Activated B cell treated with CpG ODN at 0.5 μM for 24 hours (primary cell): ENCODE data around the gene CCDC6. TPM values are rescaled to one million over a fixed set of nuclear protein-coding genes. Genes with fewer than 3 reads are reported as not detected.
"Not testable (repeated sequence)": the region's sequence is repeated elsewhere in the genome, so short reads cannot be mapped to it uniquely, and the experiment has no call there.

Experiments
- ATAC-seq: fragments of 200-7000 bp; cut with Tn5 transposase; one replicate; pipeline ENCODE4 v1.10.0; 2021; ENCODE audit warnings: low read depth, mild to moderate bottlenecking, moderate library complexity
- CTCF ChIA-PET: fragments of 350-600 bp; sonication (Branson Sonifier 250); formaldehyde crosslinking; loops from one replicate; lab custom pipeline; 2021; ENCODE audit warnings: antibody characterized with exemption; lab: Charles Lee
- POLR2A ChIA-PET: fragments of 350-600 bp; sonication (Branson Sonifier 250); formaldehyde crosslinking; loops from one replicate; lab custom pipeline; 2021; ENCODE audit warnings: antibody characterized with exemption; lab: Charles Lee
- DNase-seq: peaks from one replicate; pipeline ENCODE4 v3.0.0; 2022
- H3K27ac Mint-ChIP-seq: one replicate; pipeline ENCODE4 v1.8.0; 2020; ENCODE audit warnings: mixed read lengths
- H3K27me3 Mint-ChIP-seq: one replicate; pipeline ENCODE4 v1.8.0; 2021; ENCODE audit warnings: mixed read lengths
- H3K36me3 Mint-ChIP-seq: one replicate; pipeline ENCODE4 v1.8.0; 2021; ENCODE audit warnings: low read depth, mixed read lengths
- H3K4me1 Mint-ChIP-seq: one replicate; pipeline ENCODE4 v1.8.0; 2021; ENCODE audit warnings: mixed read lengths
- H3K4me3 Mint-ChIP-seq: one replicate; pipeline ENCODE4 v1.8.0; 2020; ENCODE audit warnings: mild to moderate bottlenecking, mixed read lengths
- H3K9me3 Mint-ChIP-seq: one replicate; pipeline ENCODE4 v1.8.0; 2020; ENCODE audit warnings: mixed read lengths
- intact Hi-C: fragments of 100-400 bp; cut with micrococcal nuclease; formaldehyde crosslinking; loops from one replicate; pipeline ENCODE4 v1.15.1; 2024
- total RNA-seq: library from RNA; stranded (reverse); gene quantifications from 2 replicates; pipeline ENCODE4 v1.2.3, GENCODE V29; 2022
- TF ChIP-seq, protein P1 (sequence below): fragments of 200-600 bp; IDR thresholded peaks from one replicate; pipeline ENCODE4 v1.8.0; 2022; ENCODE audit warnings: antibody characterized with exemption, mild to moderate bottlenecking

CCDC6 gene
- 27.9 and 32.2 TPM in 2 replicates for total RNA-seq

DNA sequence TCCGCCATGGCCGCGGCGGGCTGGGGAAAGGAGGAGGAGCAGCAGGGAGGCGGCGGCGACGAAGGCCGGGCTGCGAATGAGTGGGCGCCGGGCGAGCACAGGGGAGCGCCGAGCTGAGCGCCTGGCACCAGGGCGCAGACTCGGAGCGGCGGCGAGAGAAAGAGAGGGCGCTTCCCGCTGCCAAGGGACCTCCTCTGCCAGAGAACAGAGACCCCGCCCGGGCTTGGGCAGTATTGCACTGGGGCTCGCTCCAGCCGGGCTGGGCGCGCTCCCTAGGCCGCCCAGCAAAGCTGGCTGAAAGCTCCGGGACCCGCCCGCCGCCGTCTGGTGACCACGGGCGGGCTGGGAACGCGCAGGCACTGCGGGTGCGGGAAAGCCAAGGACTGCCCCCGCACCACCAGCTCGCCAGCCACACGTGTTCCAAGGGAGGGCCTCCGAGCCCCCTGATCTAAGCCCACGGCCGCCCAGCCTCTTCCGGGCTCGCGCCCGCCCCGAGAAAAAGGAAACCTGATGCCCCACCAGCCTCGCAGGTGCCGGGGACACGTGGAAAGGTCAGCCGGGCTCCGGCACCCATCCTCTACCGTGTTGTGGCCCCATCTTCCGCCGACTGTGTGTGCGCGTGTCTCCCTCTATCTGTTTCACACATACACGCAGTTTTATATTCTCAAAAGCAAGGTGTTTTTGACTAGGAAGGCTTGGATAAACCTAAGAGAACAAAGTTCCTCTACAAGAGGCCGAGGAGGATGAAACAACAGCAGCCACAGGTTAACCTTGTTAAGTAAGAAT is at the start of gene CCDC6:
TSS of gene CCDC6 (minus strand) at position 140 of the 786 bp plus-strand sequence. CDS start at position 8, 132 bp downstream.
- intact Hi-C loops = loop anchor here (1.0 to 10.0 kb wide), 19 partner anchors 21 to 1640 kb away; partner anchors contain the start of genes CDK1, IPMK, SLC16A9 and TFAM
- Mint-ChIP-seq H3K4me3 (peak within 1 kb of the TSS; percentile 95), H3K27me3 (no peaks in the 10 kb centered on the region), H3K9me3 (no peaks in the 10 kb centered on the region), H3K4me1 (peaks cover 59% of the 10 kb centered on the region), H3K27ac (peak within 1 kb of the TSS; percentile 95), H3K36me3 (peaks cover 20% of the 10 kb centered on the region)
- peak; percentile 81 for ATAC-seq
- TF ChIP-seq, protein P1, sequence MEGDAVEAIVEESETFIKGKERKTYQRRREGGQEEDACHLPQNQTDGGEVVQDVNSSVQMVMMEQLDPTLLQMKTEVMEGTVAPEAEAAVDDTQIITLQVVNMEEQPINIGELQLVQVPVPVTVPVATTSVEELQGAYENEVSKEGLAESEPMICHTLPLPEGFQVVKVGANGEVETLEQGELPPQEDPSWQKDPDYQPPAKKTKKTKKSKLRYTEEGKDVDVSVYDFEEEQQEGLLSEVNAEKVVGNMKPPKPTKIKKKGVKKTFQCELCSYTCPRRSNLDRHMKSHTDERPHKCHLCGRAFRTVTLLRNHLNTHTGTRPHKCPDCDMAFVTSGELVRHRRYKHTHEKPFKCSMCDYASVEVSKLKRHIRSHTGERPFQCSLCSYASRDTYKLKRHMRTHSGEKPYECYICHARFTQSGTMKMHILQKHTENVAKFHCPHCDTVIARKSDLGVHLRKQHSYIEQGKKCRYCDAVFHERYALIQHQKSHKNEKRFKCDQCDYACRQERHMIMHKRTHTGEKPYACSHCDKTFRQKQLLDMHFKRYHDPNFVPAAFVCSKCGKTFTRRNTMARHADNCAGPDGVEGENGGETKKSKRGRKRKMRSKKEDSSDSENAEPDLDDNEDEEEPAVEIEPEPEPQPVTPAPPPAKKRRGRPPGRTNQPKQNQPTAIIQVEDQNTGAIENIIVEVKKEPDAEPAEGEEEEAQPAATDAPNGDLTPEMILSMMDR = no peak
- ChIA-PET CTCF (interaction anchor here (0.9 to 5.1 kb wide), 19 partner anchors 11 to 1038 kb away, joined by 3 to 125 read pairs (median 5); partner anchors contain the start of gene RHOBTB1), POLR2A (interaction anchor here (0.6 to 3.5 kb wide), 21 partner anchors 14 to 1997 kb away, joined by 3 to 69 read pairs (median 8); partner anchors contain the start of genes CDK1 and CISD1)
- DNase-seq = peak; percentile 91

DNA sequence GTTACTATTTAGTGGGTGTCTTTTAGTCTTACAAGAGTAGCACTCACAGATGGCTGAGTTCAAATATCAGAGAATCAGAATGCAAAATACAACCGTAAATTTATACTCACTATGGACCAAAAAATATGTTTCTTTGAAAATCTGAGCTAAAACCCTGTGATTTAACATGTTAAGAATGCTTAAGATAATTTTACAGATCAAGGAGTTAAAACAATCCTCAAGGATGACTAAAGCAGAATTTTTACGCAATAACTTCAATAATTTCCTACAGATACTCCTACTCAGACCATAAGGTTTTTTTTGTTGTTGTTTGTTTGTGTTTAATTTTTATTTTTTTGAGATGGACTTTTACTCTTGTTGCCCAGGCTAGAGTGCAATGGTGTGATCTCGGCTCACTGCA is 47.9 kb upstream of the CCDC6 start:
- Mint-ChIP-seq H3K36me3 (no peaks in the 10 kb centered on the region), H3K27ac (no peak overlapping the region), H3K9me3 (no peaks in the 10 kb centered on the region), H3K4me3 (no peak overlapping the region), H3K27me3 (peaks cover 6% of the 10 kb centered on the region), H3K4me1 (no peaks in the 10 kb centered on the region)
- intact Hi-C loops = no loop called here
- CTCF ChIA-PET = no interaction called here
- ATAC-seq (no peak), DNase-seq (no peak)
- TF ChIP-seq, protein P1 = no peak
- POLR2A ChIA-PET = no interaction called here

DNA sequence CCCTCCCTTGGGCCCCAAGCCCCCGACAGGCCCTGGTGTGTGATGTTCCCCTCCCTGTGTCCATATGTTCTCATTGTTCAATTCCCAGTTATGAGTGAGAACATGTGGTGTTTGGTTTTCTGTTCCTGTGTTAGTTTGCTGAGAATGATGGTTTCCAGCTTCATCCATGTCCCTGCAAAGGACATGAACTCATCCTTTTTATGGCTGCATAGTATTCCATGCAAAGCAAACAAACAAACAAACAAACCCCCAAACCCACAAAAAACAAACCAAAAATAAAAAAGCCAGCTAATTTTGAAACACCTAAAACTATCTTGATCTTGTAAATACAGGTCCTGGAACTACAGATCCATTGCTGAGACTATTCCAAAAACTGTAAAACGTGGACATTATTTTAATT is 47.4 kb upstream of the CCDC6 start:
- intact Hi-C loops, H3K4me3 Mint-ChIP-seq, H3K27me3 Mint-ChIP-seq, ATAC-seq, H3K9me3 Mint-ChIP-seq, DNase-seq, H3K4me1 Mint-ChIP-seq, H3K27ac Mint-ChIP-seq, CTCF ChIA-PET, POLR2A ChIA-PET, H3K36me3 Mint-ChIP-seq: not testable (repeated sequence)

DNA sequence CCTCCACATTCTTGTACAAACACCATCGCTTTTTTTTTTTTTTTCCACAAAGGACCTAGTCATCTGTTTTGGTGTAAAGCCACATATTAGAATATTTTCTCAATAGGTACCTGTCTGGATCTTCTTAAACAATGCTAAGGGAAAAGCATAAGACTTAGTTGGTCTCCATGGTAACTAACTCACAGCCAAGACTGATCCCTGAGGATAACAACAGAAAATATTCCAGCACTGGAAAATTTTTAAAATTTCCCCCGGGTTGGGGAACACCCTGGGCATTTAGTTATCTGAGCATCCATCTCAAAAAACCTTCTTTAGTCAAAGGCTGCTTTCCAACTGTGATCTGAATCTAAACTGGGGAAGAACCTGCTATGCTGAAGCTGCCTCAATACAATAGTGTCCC is 43.7 kb upstream of the CCDC6 start:
- intact Hi-C loops = no loop called here
- no peak overlapping the region for H3K27ac Mint-ChIP-seq

DNA sequence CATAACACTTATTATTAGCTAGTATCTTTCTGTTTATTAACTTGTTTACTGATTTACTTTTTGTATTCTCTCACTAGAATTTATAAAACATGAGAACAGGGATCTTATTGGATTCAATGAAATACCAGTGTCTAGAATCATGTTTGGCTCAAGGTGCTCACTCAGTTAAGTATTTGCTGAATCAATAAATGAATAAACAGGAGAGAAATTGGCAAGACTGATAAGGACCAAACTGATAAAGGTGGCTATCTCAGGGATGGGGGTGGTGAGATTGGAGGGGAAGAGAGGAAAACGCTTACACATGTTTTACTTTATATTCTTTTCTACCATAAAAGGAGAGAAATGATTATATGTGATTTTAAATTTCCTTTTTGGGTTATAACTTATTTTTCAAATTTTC is 43.3 kb upstream of the CCDC6 start:
- CTCF ChIA-PET = no interaction called here
- H3K9me3 Mint-ChIP-seq = no peaks in the 10 kb centered on the region
- POLR2A ChIA-PET = no interaction called here

More for the DNA sequence above, 43.7 kb upstream of the CCDC6 start:
- TF ChIP-seq, protein P1 = no peak
- no peak for ATAC-seq
- ChIA-PET POLR2A (no interaction called here), CTCF (no interaction called here)
- DNase-seq = no peak
- Mint-ChIP-seq H3K36me3 (no peaks in the 10 kb centered on the region), H3K9me3 (no peaks in the 10 kb centered on the region), H3K27me3 (peaks cover 14% of the 10 kb centered on the region), H3K4me1 (no peaks in the 10 kb centered on the region), H3K4me3 (no peak overlapping the region)

More for the DNA sequence above, 43.3 kb upstream of the CCDC6 start:
- TF ChIP-seq, protein P1 = no peak
- Mint-ChIP-seq H3K4me1 (no peaks in the 10 kb centered on the region), H3K4me3 (no peak overlapping the region), H3K27ac (no peak overlapping the region), H3K27me3 (peaks cover 16% of the 10 kb centered on the region), H3K36me3 (no peaks in the 10 kb centered on the region)
- DNase-seq (no peak), ATAC-seq (no peak)
- intact Hi-C loops = no loop called here
